Measurements from ENCODE around the gene NCBP2L.

DNA sequence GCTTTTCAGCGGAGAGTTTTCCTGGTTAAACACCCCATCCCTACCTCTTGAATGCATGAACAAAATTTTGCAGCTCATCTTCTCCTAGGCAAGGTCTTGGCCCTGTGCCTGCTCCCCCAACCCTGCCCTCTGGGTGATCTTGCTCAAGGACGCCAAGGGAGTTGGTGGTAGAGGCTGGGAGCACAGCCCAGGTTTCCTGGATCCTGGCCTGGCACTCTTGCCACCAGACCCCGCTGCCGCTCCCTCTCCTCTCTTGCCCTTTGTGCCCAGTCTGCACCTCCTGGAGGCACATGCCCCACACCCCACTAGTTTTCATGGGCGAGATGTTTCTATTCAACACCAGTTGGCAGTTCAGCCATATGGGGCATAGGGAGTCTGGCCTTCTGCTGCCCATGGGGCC, 39.3 kb upstream of the NCBP2L start:
- TF ChIP-seq, protein P1, sequence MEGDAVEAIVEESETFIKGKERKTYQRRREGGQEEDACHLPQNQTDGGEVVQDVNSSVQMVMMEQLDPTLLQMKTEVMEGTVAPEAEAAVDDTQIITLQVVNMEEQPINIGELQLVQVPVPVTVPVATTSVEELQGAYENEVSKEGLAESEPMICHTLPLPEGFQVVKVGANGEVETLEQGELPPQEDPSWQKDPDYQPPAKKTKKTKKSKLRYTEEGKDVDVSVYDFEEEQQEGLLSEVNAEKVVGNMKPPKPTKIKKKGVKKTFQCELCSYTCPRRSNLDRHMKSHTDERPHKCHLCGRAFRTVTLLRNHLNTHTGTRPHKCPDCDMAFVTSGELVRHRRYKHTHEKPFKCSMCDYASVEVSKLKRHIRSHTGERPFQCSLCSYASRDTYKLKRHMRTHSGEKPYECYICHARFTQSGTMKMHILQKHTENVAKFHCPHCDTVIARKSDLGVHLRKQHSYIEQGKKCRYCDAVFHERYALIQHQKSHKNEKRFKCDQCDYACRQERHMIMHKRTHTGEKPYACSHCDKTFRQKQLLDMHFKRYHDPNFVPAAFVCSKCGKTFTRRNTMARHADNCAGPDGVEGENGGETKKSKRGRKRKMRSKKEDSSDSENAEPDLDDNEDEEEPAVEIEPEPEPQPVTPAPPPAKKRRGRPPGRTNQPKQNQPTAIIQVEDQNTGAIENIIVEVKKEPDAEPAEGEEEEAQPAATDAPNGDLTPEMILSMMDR (IDR thresholded peaks at IDR 0.05; ENCODE audit: low read depth, low read length): no peak
- no peak for TF ChIP-seq EZH2phosphoT487 (IDR thresholded peaks at IDR 0.05; ENCODE audit: low read depth)

Data from OCI-LY3 (cell line).